HEK293 (cell line): ENCODE data around the gene CCDC78.

ENCODE experiments used
- CTCF ChIA-PET: fragments of 350-600 bp; formaldehyde crosslinking; extraction: SDS; loops from one replicate; lab custom pipeline; 2021; ENCODE audit warnings: antibody characterized with exemption; lab: Yijun Ruan, JAX
- POLR2A ChIA-PET: fragments of 300-600 bp; formaldehyde crosslinking; extraction: SDS; loops from one replicate; lab custom pipeline; 2020; ENCODE audit warnings: antibody characterized with exemption, inconsistent platforms; lab: Yijun Ruan, JAX
- H3K27ac ChIP-seq: fragments of 200-500 bp; sonication (Bioruptor generic); 2 replicates; pipeline ENCODE4 v1.5.1; 2014; ENCODE audit warnings: low read depth, low read length, control low read depth, inconsistent platforms; ENCODE audit errors: extremely low read depth
- H3K36me3 ChIP-seq, 2 experiments: fragments of 200-500 bp in 1 of 2; sonication (Bioruptor generic) in 1 of 2; 1 replicate in 1 of 2; 2 replicates in 1 of 2; pipeline ENCODE4 v1.5.1; 2014 to 2017; ENCODE audit warnings: inconsistent platforms in 2 of 2, low read length in 2 of 2; ENCODE audit not compliant: control insufficient read depth in 2 of 2, insufficient read depth in 1 of 2
- H3K4me1 ChIP-seq: fragments of 200-500 bp; sonication (Bioruptor generic); 2 replicates; pipeline ENCODE4 v1.5.1; 2014; ENCODE audit warnings: mild to moderate bottlenecking, low read length, inconsistent platforms; ENCODE audit not compliant: control insufficient read depth, insufficient read depth
- H3K4me3 ChIP-seq: 2 replicates; pipeline ENCODE4 v1.5.1; 2011; ENCODE audit warnings: low read depth, mild to moderate bottlenecking, control low read depth, low read length, moderate library complexity
- H3K9me3 ChIP-seq: fragments of 200-500 bp; sonication (Bioruptor generic); 2 replicates; pipeline ENCODE4 v1.5.1; 2014; ENCODE audit warnings: low read depth, low read length, inconsistent platforms; ENCODE audit not compliant: control insufficient read depth, insufficient read depth
- FEZF1 ChIP-seq: fragments of 450-650 bp; formaldehyde crosslinking; IDR thresholded peaks from 2 replicates; pipeline ENCODE4 v1.5.1; 2016; ENCODE audit warnings: missing biosample characterization, missing genetic modification characterization
- KLF1 ChIP-seq: fragments of 450-650 bp; formaldehyde crosslinking; IDR thresholded peaks from 2 replicates; pipeline ENCODE4 v1.5.1; 2016; ENCODE audit warnings: missing biosample characterization, missing genetic modification characterization
- KLF8 ChIP-seq: fragments of 450-650 bp; formaldehyde crosslinking; IDR thresholded peaks from 2 replicates; pipeline ENCODE4 v1.5.1; 2016; ENCODE audit warnings: missing biosample characterization, missing genetic modification characterization
- RBAK ChIP-seq: fragments of 450-650 bp; formaldehyde crosslinking; IDR thresholded peaks from 2 replicates; pipeline ENCODE4 v1.5.1; 2016; ENCODE audit warnings: missing biosample characterization, missing genetic modification characterization
- SETDB1 ChIP-seq: IDR thresholded peaks from one replicate; pipeline ENCODE4 v1.6.1; 2017; ENCODE audit warnings: mild to moderate bottlenecking, low read length, moderate library complexity, mixed read lengths; ENCODE audit not compliant: insufficient read length
- SP2 ChIP-seq: fragments of 450-650 bp; formaldehyde crosslinking; IDR thresholded peaks from 2 replicates; pipeline ENCODE4 v1.5.1; 2016; ENCODE audit warnings: missing biosample characterization, missing genetic modification characterization
- ZBTB49 ChIP-seq: fragments of 450-650 bp; formaldehyde crosslinking; IDR thresholded peaks from 2 replicates; pipeline ENCODE4 v1.5.1; 2016; ENCODE audit warnings: missing biosample characterization, missing genetic modification characterization, low read depth
- ZBTB7A ChIP-seq: fragments of 450-650 bp; formaldehyde crosslinking; IDR thresholded peaks from 2 replicates; pipeline ENCODE4 v1.5.1; 2016; ENCODE audit warnings: low read depth, missing biosample characterization, missing genetic modification characterization
- ZBTB8A ChIP-seq: fragments of 450-650 bp; formaldehyde crosslinking; IDR thresholded peaks from 2 replicates; pipeline ENCODE4 v1.5.1; 2016; ENCODE audit warnings: missing biosample characterization, missing genetic modification characterization
- ZFP41 ChIP-seq: fragments of 450-650 bp; formaldehyde crosslinking; IDR thresholded peaks from 2 replicates; pipeline ENCODE4 v1.5.1; 2016; ENCODE audit warnings: missing biosample characterization, missing genetic modification characterization, borderline replicate concordance
- ZNF114 ChIP-seq: fragments of 450-650 bp; formaldehyde crosslinking; IDR thresholded peaks from 2 replicates; pipeline ENCODE4 v1.5.0; 2017; ENCODE audit warnings: missing biosample characterization, missing genetic modification characterization
- ZNF148 ChIP-seq: fragments of 450-650 bp; formaldehyde crosslinking; IDR thresholded peaks from 2 replicates; pipeline ENCODE4 v1.5.0; 2017; ENCODE audit warnings: missing biosample characterization, missing genetic modification characterization, borderline replicate concordance
- ZNF184 ChIP-seq: fragments of 450-650 bp; IDR thresholded peaks from 2 replicates; pipeline ENCODE4 v1.5.1; 2018; ENCODE audit warnings: missing biosample characterization, mild to moderate bottlenecking, missing genetic modification characterization
- ZNF19 ChIP-seq: fragments of 450-650 bp; formaldehyde crosslinking; IDR thresholded peaks from 2 replicates; pipeline ENCODE4; 2016; ENCODE audit warnings: missing biosample characterization, missing genetic modification characterization, low read depth
- ZNF2 ChIP-seq: fragments of 450-650 bp; formaldehyde crosslinking; IDR thresholded peaks from 2 replicates; pipeline ENCODE4 v1.5.1; 2016; ENCODE audit warnings: missing biosample characterization, missing genetic modification characterization
- ZNF223 ChIP-seq: fragments of 450-650 bp; formaldehyde crosslinking; IDR thresholded peaks from 2 replicates; pipeline ENCODE4 v1.5.1; 2016; ENCODE audit warnings: missing biosample characterization, missing genetic modification characterization
- ZNF24 ChIP-seq: fragments of 450-650 bp; formaldehyde crosslinking; IDR thresholded peaks from 2 replicates; pipeline ENCODE4 v1.5.1; 2016; ENCODE audit warnings: missing biosample characterization, missing genetic modification characterization
- ZNF416 ChIP-seq: fragments of 450-650 bp; formaldehyde crosslinking; IDR thresholded peaks from 2 replicates; pipeline ENCODE4 v1.5.1; 2016; ENCODE audit warnings: missing biosample characterization, missing genetic modification characterization
- ZNF600 ChIP-seq: fragments of 450-650 bp; formaldehyde crosslinking; IDR thresholded peaks from 2 replicates; pipeline ENCODE4 v1.5.1; 2016; ENCODE audit warnings: missing biosample characterization, missing genetic modification characterization
- ZNF830 ChIP-seq: fragments of 450-650 bp; IDR thresholded peaks from 2 replicates; pipeline ENCODE4 v1.5.0; 2018; ENCODE audit warnings: missing biosample characterization, missing genetic modification characterization, low read depth, mild to moderate bottlenecking, moderate library complexity
- ZNF843 ChIP-seq: fragments of 450-650 bp; formaldehyde crosslinking; IDR thresholded peaks from 2 replicates; pipeline ENCODE4 v1.5.1; 2016; ENCODE audit warnings: missing biosample characterization, missing genetic modification characterization
- TF ChIP-seq, protein P1 (sequence below): fragments of 450-650 bp; formaldehyde crosslinking; IDR thresholded peaks from 2 replicates; pipeline ENCODE4 v1.5.1; 2016; ENCODE audit warnings: missing biosample characterization, missing genetic modification characterization
- TF ChIP-seq, protein P2 (sequence below): fragments of 450-650 bp; formaldehyde crosslinking; IDR thresholded peaks from 2 replicates; pipeline ENCODE4 v1.5.1; 2016; ENCODE audit warnings: missing biosample characterization, missing genetic modification characterization

The CCDC78 gene

DNA sequence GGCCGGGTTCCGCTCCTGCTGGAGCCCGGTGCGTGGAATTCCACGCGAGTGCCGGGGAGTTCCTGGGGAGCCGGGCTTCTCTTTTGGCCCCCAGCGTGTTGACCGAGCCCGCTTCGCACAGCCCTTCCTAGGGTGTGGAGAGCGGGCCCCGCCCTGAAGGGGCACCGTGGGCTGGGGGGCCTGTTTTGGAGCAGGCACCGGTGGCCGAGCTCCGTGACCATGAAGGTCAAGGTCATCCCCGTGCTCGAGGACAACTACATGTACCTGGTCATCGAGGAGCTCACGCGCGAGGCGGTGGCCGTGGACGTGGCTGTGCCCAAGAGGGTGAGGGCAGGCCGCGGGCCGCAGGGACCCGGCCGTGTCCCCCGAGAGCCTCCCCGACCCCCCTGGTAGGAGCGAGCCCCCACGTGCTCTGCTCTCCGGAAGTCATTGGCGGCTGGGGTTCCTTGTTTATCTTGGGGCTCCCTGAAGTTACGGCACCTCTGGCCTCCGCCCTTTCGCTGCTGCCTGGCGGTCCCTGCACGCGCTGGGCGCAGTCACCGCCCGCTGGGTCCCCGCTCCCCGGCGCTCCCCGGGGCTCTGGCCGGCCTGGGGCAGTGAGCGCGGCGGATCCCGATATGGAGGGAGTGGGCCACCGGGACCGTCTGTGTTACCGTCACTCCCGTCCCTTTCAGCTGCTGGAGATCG, 1.2 kb upstream of the CCDC78 start (continued):
- TF ChIP-seq SP2 (tag by site-specific recombination) (no peak), KLF1 (peak; percentile 68)

GRCh38 chr16:726188-726437, 130 bp downstream of the CCDC78 start:
- Histone ChIP-seq H3K36me3 (peaks cover 0 to 14% of the 10 kb centered on the region in 2 experiments; a peak in 1 of 3 replicates), H3K4me3 (no peak overlapping the region), H3K9me3 (no peaks in the 10 kb centered on the region), H3K27ac (no peak overlapping the region), H3K4me1 (peaks cover 7% of the 10 kb centered on the region; the same call in 1 of the 2 replicates)
- CTCF ChIA-PET, result interaction anchor here (0.7 to 4.8 kb wide), 3 partner anchors 10 to 15 kb away, joined by 3 to 38 read pairs (median 3); partner anchors contain the start of genes CIAO3 and METRN
- POLR2A ChIA-PET, result interaction anchor here (1.0 to 1.7 kb wide), 3 partner anchors 10 to 78 kb away, joined by 3 to 4 read pairs (median 4); partner anchors contain the start of gene JMJD8
- no peak for TF ChIP-seq ZNF184 (tag by site-specific recombination)
- no peak for TF ChIP-seq ZNF19 (tag by site-specific recombination)
- peak; percentile 40; the same call in 1 of the 2 replicates for TF ChIP-seq SP2 (tag by site-specific recombination)
- TF ChIP-seq, protein P1, sequence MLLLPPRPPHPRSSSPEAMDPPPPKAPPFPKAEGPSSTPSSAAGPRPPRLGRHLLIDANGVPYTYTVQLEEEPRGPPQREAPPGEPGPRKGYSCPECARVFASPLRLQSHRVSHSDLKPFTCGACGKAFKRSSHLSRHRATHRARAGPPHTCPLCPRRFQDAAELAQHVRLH (tag by site-specific recombination), result no peak
- 0 out of 2 replicates have a peak, but pooled peaks have one; percentile 44 for TF ChIP-seq ZNF223
- TF ChIP-seq, protein P2, sequence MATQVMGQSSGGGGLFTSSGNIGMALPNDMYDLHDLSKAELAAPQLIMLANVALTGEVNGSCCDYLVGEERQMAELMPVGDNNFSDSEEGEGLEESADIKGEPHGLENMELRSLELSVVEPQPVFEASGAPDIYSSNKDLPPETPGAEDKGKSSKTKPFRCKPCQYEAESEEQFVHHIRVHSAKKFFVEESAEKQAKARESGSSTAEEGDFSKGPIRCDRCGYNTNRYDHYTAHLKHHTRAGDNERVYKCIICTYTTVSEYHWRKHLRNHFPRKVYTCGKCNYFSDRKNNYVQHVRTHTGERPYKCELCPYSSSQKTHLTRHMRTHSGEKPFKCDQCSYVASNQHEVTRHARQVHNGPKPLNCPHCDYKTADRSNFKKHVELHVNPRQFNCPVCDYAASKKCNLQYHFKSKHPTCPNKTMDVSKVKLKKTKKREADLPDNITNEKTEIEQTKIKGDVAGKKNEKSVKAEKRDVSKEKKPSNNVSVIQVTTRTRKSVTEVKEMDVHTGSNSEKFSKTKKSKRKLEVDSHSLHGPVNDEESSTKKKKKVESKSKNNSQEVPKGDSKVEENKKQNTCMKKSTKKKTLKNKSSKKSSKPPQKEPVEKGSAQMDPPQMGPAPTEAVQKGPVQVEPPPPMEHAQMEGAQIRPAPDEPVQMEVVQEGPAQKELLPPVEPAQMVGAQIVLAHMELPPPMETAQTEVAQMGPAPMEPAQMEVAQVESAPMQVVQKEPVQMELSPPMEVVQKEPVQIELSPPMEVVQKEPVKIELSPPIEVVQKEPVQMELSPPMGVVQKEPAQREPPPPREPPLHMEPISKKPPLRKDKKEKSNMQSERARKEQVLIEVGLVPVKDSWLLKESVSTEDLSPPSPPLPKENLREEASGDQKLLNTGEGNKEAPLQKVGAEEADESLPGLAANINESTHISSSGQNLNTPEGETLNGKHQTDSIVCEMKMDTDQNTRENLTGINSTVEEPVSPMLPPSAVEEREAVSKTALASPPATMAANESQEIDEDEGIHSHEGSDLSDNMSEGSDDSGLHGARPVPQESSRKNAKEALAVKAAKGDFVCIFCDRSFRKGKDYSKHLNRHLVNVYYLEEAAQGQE (tag by site-specific recombination), result 0 out of 2 replicates have a peak, but pooled peaks have one; percentile 30
- no peak for TF ChIP-seq ZNF2 (tag by site-specific recombination)
- TF ChIP-seq ZBTB7A (tag by site-specific recombination), result no peak

DNA sequence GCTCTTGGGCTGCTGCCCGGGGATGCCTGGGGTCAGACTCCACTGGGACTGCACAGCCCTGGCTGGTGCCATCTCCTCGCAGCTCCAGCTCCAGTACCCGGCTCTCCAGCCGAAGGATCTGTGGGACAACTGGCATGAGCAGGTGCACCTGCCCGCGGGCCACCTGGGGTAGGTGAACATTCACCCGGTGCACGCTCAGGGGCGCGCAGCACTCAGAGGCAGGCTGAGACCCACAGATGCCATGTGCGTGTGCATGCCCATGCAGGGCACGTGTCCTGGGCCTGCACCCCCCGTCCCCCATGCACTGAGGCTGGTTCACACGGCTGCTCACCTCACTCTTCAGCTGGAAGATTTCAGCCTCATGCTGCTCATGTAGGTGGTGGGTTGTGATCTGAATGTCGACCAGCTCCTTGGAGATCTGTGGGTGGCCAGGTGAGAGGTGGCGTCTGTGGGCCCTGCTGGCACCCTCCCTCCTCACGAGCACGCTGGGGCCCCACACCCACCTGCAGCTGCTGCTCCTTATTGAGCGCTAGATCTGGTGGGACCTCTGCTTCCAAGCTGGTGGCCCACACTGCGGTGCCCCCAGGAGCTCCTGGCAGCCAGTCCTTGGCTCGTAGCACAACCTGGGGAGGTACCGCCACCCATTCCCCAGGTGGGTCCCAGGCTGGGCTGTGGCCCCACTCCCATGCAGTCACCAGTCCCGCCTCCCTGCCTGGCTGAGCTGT, 618 bp downstream of the CCDC78 start:
- ChIA-PET CTCF (interaction anchor here (1.3 to 4.8 kb wide), 2 partner anchors 12 to 20 kb away, joined by 4 to 38 read pairs; partner anchors contain the start of gene METRN), POLR2A (interaction anchor here (0.6 to 2.1 kb wide), 7 partner anchors 9 to 1452 kb away, joined by 3 to 8 read pairs (median 4); partner anchors contain the start of genes JMJD8, METRN and WDR24)
- peaks cover 0 to 9% of the 10 kb centered on the region in 2 experiments; a peak in 1 of 3 replicates for H3K36me3 ChIP-seq
- H3K4me1 ChIP-seq, result peaks cover 7% of the 10 kb centered on the region; the same call in 1 of the 2 replicates
- H3K9me3 ChIP-seq, result no peaks in the 10 kb centered on the region
- no peak overlapping the region for H3K27ac ChIP-seq
- H3K4me3 ChIP-seq, result no peak overlapping the region
- TF ChIP-seq KLF8 (tag by site-specific recombination) (0 out of 2 replicates have a peak, but pooled peaks have one; percentile 10), ZNF416 (no peak), ZNF148 (tag by site-specific recombination) (no peak), ZNF830 (no peak), ZNF600 (tag by site-specific recombination) (no peak), ZNF843 (tag by site-specific recombination) (no peak), RBAK (tag by site-specific recombination) (no peak), ZBTB49 (no peak), SETDB1 (no peak), ZBTB8A (tag by site-specific recombination) (no peak), ZNF24 (tag by site-specific recombination) (no peak), ZNF114 (tag by site-specific recombination) (no peak), FEZF1 (tag by site-specific recombination) (no peak), ZFP41 (tag by site-specific recombination) (no peak)
